D721Med (cell line): ENCODE data around the gene IRAK1.

Source experiments
- DNase-seq: peaks from one replicate; pipeline ENCODE4 v3.0.0; 2011; ENCODE audit warnings: low spot score; ENCODE audit not compliant: insufficient read length
- FAIRE-seq: peaks from 2 replicates; lab custom pipeline; 2011; peaks lifted over from hg19 to GRCh38; lab: Jason Lieb, UNC
- TF ChIP-seq, protein P1 (sequence below): IDR thresholded peaks from 2 replicates; pipeline ENCODE4 v1.5.1; 2012; ENCODE audit warnings: mild to moderate bottlenecking, control low read depth; ENCODE audit not compliant: insufficient read depth; ENCODE audit errors: missing control alignments

The IRAK1 gene

DNA sequence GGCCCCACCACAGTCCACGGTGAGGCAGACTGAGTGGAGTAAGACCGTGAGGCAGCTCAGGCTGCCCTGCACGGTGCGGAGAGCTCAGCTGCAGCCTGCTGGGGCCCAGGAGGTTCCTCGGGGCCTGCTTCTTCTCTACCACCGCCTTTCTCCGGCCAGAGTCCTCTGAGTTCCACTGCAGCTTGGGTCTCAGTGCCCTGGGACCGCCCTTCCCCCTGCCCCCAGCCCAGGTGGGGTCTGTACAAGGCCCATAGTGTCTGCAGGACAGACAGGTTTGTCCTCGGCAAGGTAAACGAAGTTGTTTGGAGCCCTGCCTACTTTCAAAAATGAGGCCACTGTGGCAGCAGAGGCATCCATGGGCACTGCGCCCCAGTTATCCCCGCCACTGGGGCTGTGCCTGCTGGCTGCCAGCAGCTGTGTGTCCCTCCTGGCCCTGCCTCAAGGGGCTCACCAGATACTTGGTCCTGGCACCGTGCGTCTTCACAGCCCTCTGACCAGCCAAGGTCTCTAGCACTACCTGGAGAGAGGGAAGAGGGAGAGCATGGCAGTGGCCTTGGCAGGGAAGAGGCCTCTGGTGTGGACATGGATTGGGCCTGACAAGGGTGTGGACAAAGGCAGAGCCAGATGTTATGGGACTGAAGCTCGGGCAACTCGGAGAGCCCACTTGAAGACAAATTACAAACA, 4.0 kb downstream of the IRAK1 start:
- FAIRE-seq = no peak
- TF ChIP-seq, protein P1, sequence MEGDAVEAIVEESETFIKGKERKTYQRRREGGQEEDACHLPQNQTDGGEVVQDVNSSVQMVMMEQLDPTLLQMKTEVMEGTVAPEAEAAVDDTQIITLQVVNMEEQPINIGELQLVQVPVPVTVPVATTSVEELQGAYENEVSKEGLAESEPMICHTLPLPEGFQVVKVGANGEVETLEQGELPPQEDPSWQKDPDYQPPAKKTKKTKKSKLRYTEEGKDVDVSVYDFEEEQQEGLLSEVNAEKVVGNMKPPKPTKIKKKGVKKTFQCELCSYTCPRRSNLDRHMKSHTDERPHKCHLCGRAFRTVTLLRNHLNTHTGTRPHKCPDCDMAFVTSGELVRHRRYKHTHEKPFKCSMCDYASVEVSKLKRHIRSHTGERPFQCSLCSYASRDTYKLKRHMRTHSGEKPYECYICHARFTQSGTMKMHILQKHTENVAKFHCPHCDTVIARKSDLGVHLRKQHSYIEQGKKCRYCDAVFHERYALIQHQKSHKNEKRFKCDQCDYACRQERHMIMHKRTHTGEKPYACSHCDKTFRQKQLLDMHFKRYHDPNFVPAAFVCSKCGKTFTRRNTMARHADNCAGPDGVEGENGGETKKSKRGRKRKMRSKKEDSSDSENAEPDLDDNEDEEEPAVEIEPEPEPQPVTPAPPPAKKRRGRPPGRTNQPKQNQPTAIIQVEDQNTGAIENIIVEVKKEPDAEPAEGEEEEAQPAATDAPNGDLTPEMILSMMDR = no peak

DNA sequence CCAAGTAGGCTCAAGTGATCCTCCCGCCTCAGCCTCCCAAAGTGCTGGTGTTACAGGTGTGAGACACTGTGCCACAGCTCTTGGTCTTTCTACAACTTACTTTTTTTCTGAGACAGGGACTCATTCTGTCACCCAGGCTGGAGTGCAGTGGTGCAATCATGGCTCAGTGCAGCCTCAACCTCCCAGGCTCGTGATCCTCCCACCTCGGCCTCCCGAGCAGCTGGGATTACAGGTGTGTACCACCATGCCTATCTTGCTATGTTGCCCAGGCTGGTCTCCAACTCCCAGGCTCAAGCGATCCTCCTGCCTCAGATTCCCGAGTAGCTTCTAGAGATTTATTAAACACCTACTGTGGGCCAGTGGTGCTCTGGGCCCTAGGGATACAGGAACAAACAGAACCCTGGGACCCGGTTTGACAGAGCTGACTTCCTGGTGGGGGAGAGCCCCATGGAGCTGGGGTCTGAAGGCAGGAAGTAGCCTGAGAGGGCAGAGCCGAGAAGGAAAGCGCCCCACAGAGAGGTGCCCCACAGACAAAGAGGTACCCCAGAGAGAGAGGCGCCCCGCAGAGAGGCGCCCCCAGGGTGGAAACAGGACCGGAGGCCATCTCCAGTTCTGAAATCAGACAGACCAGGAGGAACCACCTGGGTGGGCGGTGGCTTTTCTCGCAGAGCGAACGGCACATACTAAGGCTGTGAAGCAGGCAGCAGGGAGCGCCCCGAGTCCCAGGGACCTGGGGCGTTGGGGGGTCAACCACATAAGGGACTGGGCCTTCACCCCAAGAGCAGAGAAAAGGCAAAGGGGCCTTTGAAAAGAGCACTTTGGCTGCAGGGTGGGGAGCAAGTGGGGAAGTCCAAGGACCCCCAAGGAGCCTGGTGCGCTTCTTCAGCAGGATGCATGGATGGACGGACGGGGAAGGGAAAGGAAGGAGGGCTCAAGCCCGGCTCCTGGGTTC, 5.0 kb downstream of the IRAK1 start:
- TF ChIP-seq, protein P1 = no peak
- FAIRE-seq = no peak
- DNase-seq = no peak

More for the DNA sequence above, 4.0 kb downstream of the IRAK1 start:
- no peak for DNase-seq

DNA sequence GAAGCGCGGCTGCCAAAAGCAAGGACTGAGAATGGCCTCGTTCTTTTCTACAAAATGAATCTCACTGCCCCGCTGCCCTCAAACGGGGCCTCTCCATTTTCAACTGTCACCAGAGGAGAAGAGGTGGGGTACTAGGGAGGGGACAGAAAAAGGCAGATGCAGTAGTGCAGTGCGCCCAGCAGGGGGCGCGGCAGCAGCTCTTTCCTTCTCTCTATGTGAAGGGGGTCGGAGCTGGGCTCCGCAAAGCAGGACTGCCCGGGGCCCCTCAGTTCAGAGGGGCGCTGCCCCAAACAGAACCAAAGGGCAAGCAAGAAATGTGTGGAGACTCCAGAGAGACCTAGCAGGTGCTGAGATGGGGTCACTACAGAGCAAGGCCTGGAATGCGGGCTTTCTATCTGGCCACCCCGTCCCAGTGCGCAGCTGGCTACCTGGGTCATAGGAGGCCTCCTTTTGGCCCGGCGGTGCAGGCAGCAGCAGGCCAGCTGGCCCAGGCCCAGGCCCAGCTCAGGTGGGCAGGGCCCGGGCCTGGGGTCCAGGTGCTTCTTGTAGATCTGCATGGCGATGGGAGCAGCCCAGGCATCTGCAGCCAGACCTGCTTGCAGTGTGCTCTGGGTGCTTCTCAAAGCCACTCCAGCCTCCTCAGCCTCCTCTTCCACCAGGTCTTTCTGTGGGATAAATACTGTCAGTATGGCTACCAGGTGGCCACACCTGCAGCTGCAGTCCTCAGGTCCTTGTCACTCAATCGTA, 5.9 kb downstream of the IRAK1 start:
- FAIRE-seq (no peak), DNase-seq (peak; percentile 69)
- TF ChIP-seq, protein P1 = peak; percentile 60

- TF ChIP-seq, protein P1 = no peak
- DNase-seq (no peak), FAIRE-seq (no peak)
Observed at GRCh38 chrX:154013001-154013421, 6.7 kb downstream of the IRAK1 start.

GRCh38 chrX:154012336-154012991, 7.2 kb downstream of the IRAK1 start:
- TF ChIP-seq, protein P1 = no peak
- FAIRE-seq (no peak), DNase-seq (no peak)

- FAIRE-seq = no peak
- DNase-seq = no peak
- TF ChIP-seq, protein P1 = no peak
Observed at GRCh38 chrX:154011376-154012335, 8.0 kb downstream of the IRAK1 start.
